GM12878 (cell line): ENCODE measurements around the gene NRBF2.

Source experiments
- CREM ChIP-seq: IDR thresholded peaks from 2 replicates; pipeline ENCODE4 v1.6.1; 2014; ENCODE audit warnings: antibody characterized with exemption, low read depth
- GABPA ChIP-seq: IDR thresholded peaks from 2 replicates; pipeline ENCODE4 v1.6.1; 2014; ENCODE audit warnings: antibody characterized with exemption, low read depth, mild to moderate bottlenecking, inconsistent platforms
- TF ChIP-seq, protein P1 (sequence below), 3 experiments: IDR thresholded peaks in 2 of 3; conservative IDR thresholded peaks in 1 of 3; 2 replicates each; pipeline ENCODE4 v1.5.1; 2011; ENCODE audit warnings: low read depth in 3 of 3, low read length in 3 of 3, mild to moderate bottlenecking in 3 of 3, control low read depth in 2 of 3, moderate library complexity in 2 of 3, inconsistent platforms in 1 of 3, mixed read lengths in 1 of 3; ENCODE audit not compliant: control insufficient read depth in 2 of 3, insufficient read depth in 1 of 3; ENCODE audit errors: extremely low read depth in 1 of 3

DNA sequence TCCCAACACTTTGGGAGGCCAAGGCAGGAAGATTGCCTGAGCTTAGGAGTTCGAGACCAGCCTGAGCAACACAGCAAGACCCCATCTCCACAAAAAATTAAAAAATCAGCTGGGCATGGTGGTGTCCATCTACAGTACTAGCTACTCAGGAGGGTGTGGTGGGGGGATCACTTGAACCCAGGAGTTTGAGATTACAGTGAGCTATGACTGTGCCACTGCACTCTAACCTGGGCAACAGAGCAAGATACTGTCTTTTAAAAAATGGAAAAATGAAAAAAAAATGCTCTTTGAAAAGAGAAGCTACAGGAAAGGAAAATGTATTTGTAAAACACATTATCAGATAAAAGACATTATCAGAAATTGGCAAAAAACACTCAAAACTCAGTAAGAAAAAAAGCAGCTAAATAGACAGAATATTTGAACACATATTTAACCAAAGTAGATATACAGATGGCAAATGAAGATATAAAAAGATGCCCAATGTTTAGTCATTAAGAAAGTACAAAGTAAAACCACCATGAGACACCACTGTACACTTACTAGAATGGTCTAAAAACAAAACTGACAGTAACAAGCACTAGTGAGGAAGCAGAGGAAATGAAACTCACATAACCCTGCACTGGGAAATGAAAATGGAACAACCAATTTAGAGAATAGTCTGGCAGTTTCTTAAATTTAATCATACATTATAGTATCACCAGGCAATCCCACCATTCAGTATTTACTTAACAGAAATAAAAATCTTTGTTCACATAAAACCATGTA is 40.5 kb downstream of the NRBF2 start:
- TF ChIP-seq, protein P1, sequence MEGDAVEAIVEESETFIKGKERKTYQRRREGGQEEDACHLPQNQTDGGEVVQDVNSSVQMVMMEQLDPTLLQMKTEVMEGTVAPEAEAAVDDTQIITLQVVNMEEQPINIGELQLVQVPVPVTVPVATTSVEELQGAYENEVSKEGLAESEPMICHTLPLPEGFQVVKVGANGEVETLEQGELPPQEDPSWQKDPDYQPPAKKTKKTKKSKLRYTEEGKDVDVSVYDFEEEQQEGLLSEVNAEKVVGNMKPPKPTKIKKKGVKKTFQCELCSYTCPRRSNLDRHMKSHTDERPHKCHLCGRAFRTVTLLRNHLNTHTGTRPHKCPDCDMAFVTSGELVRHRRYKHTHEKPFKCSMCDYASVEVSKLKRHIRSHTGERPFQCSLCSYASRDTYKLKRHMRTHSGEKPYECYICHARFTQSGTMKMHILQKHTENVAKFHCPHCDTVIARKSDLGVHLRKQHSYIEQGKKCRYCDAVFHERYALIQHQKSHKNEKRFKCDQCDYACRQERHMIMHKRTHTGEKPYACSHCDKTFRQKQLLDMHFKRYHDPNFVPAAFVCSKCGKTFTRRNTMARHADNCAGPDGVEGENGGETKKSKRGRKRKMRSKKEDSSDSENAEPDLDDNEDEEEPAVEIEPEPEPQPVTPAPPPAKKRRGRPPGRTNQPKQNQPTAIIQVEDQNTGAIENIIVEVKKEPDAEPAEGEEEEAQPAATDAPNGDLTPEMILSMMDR (IDR thresholded peaks at IDR 0.05 in 2 of 3, conservative IDR thresholded peaks at IDR 0.05 in 1 of 3; ENCODE audit: control insufficient read depth in 2 of 3, extremely low read depth in 1 of 3, insufficient read depth in 1 of 3, low read depth in 3 of 3, low read length in 3 of 3) = no peak
- TF ChIP-seq GABPA (0 out of 2 replicates have a peak, but pooled peaks have one; percentile 32), CREM (peak; percentile 75)
